GM23248 (cell line): ENCODE results near the gene DENND2D.

Experiments
- EZH2 ChIP-seq: fragments of 200-600 bp; sonication (generic); IDR thresholded peaks from 2 replicates; pipeline ENCODE4 v1.6.1; 2018; ENCODE audit warnings: antibody characterized with exemption, mild to moderate bottlenecking; ENCODE audit not compliant: insufficient read depth, poor library complexity, severe bottlenecking
- EZH2phosphoT487 ChIP-seq: fragments of 200-600 bp; sonication (generic); IDR thresholded peaks from 2 replicates; pipeline ENCODE4 v1.6.1; 2018; ENCODE audit warnings: antibody characterized with exemption, moderate library complexity, mild to moderate bottlenecking, low read depth; ENCODE audit not compliant: insufficient read depth

DNA sequence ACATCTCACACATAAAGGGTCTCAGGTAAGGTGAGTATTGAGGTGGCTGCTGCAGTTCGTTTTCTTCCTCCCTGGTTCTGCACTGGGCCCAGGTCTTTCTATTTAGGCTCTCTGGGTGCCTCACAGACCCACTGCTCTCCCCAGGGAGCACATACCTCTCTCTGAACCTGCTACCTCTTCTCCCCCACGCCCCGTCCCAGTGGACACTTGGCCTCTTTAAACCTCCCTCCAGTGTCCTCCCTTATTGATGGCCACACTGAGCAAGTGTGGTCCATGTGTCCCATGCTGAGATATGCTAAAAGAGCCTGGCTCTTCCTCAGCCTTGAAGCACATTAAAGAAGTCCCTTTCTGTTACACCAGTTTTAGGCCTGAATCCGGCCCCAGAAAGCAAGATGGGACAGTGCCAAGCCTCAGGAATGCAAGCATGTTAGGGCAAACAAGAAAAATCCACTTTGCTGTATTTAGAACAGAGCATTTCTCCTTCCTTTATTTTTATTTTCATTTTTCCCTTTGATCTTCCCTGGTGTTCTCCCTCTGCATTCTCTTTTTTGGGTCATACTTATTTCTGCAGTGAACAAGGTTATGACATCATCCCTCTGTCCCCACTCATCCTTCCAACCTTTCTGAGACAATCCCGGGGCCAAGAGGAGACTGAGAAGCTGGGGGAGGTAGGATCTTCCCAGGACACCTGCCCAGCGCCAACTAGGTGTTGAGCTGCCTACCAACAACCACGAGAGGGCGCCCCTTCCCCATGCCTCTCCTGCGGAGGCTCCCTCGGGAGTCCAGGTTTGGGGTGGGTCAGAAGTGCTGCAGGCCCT lies 22.1 kb upstream of the DENND2D start:
- TF ChIP-seq EZH2 (no peak), EZH2phosphoT487 (no peak)
